ENCODE measurements around the gene TCOF1. TPM values are rescaled to one million over a fixed set of nuclear protein-coding genes. Genes with fewer than 3 reads are reported as not detected.

TCOF1 gene
- total and polyA plus RNA-seq, 2 donors (not counting 3 experiments of a cell fraction or from before 2014, with no cell fraction given): 11.2 to 52.0 TPM

DNA sequence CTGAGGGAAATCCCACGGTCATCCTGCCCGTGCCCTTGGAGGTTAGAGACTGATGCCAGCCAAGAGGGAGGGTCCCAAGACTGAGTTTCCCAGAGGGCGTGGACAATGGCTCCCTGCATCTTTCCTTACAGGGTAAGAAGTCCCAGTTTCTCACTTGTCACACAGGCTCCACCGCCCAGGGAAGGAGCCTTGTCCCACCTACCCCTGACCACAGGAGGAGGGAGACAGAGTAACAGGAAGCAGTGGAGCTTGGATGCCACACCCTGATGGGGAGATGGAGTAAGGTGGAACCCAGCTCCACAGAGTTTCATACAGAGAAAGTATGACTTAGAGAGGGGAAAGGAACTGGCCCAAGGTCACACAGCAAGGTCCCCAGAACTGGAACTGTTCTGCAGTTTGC lies 64.6 kb downstream of the TCOF1 start:
- ChIA-PET POLR2A (no interaction called here), CTCF (interaction anchor here (1.2 to 2.2 kb wide), 2 partner anchors 14 to 25 kb away, joined by 3 to 5 read pairs; no protein-coding TSS in a partner anchor)
- no peaks in the 10 kb centered on the region for H4K20me1 ChIP-seq (replicated peaks; ENCODE audit: control insufficient read depth, extremely low read depth, insufficient read depth, low read length)
- DNase-seq (ENCODE audit: low read depth, low spot score) (no peak), FAIRE-seq (no peak)
- H3K4me2 ChIP-seq (ENCODE audit: insufficient read depth, low read length): no peak overlapping the region
- no peak overlapping the region for H2AFZ ChIP-seq (ENCODE audit: low read depth, low read length)
- H3K27me3 ChIP-seq (ENCODE audit: control insufficient read depth in 2 of 2, insufficient read depth in 2 of 2, low read length in 2 of 2): peaks cover 0 to 2% of the 10 kb centered on the region in 2 experiments
- no peaks in the 10 kb centered on the region for H3K4me1 ChIP-seq (ENCODE audit: control insufficient read depth, extremely low read depth, insufficient read depth, low read length)
- H3K27ac ChIP-seq (ENCODE audit: insufficient read depth, low read depth, low read length): no peak overlapping the region
- H3K79me2 ChIP-seq (ENCODE audit: control insufficient read depth, insufficient read depth, low read length): no peaks in the 10 kb centered on the region
- dilution Hi-C loops (cut with MboI; ENCODE audit: extremely low pct_ligation_motif_present, low sequenced_read_pairs): no loop called here
- intact Hi-C loops (cut with micrococcal nuclease): no loop called here
- no peak overlapping the region for H3K4me3 ChIP-seq (replicated peaks in 1 of 3; ENCODE audit: insufficient read depth in 1 of 3, low read depth in 1 of 3, low read length in 3 of 3)
- H3K9me1 ChIP-seq (replicated peaks; ENCODE audit: control insufficient read depth, extremely low read depth, insufficient read depth, low read length): no peaks in the 10 kb centered on the region
- H3K36me3 ChIP-seq (ENCODE audit: control insufficient read depth in 2 of 2, extremely low read depth in 1 of 2, insufficient read depth in 2 of 2, low read length in 2 of 2): no peaks in the 10 kb centered on the region
- no peak for TF ChIP-seq GATA2 (IDR thresholded peaks at IDR 0.05; ENCODE audit: insufficient read depth, insufficient read length, low read depth, low read length)
- TF ChIP-seq POLR2A (IDR thresholded peaks at IDR 0.05; ENCODE audit: low read depth, low read length): no peak
- TF ChIP-seq EZH2 (IDR thresholded peaks at IDR 0.05; ENCODE audit: borderline replicate concordance, low read depth, low read length, severe bottlenecking): no peak
- TF ChIP-seq FOS (IDR thresholded peaks at IDR 0.05; ENCODE audit: borderline replicate concordance, insufficient read depth, low read length): no peak
- TF ChIP-seq POLR2AphosphoS5 (IDR thresholded peaks at IDR 0.05; ENCODE audit: insufficient read depth, low read depth, low read length): no peak
- TF ChIP-seq, protein P1, sequence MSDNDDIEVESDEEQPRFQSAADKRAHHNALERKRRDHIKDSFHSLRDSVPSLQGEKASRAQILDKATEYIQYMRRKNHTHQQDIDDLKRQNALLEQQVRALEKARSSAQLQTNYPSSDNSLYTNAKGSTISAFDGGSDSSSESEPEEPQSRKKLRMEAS (IDR thresholded peaks at IDR 0.05; ENCODE audit: insufficient read depth, insufficient read length): no peak
- no peak for TF ChIP-seq CTCF (IDR thresholded peaks at IDR 0.05; ENCODE audit: extremely low read depth in 1 of 2, insufficient read depth in 1 of 2, low read depth in 1 of 2, low read length in 2 of 2)
- TF ChIP-seq JUN (IDR thresholded peaks at IDR 0.05; ENCODE audit: borderline replicate concordance, insufficient read depth, insufficient read length, low read depth): no peak
- no peak for TF ChIP-seq MYC (IDR thresholded peaks at IDR 0.05; ENCODE audit: low read depth, low read length)
- H3K9ac ChIP-seq (replicated peaks; ENCODE audit: extremely low read depth, insufficient read depth, low read length): no peak overlapping the region
- no TSS peak for BruUV-seq (replicated peaks)
- H3K9me3 ChIP-seq (replicated peaks; ENCODE audit: control insufficient read depth, insufficient read depth, low read length): no peaks in the 10 kb centered on the region

Measured in endothelial cell of umbilical vein (primary cell).